Right ventricle myocardium inferior (tissue), 1 donor: ENCODE results near the gene HPCA. TPM values are rescaled to one million over a fixed set of nuclear protein-coding genes. Genes with fewer than 3 reads are reported as not detected.

Experiments used
- ATAC-seq: fragments of 200-7000 bp; cut with Tn5 transposase; one replicate; pipeline ENCODE4 v1.9.1; 2020; ENCODE audit warnings: mild to moderate bottlenecking, moderate library complexity
- DNase-seq: peaks from one replicate; pipeline ENCODE4 v3.0.0; 2021; ENCODE audit errors: missing footprints
- intact Hi-C: fragments of 100-400 bp; cut with DNase I; formaldehyde crosslinking; loops from one replicate; pipeline ENCODE4 v1.11.0; 2022
- long read RNA-seq: library from polyadenylated mRNA; unstranded; transcript quantifications from one replicate; pipeline ENCODE4 v2.0.0, GENCODE V29; 2021
- total RNA-seq: library from RNA; stranded (reverse); fragmentation: NEBNext Ultra II Directional; extraction: Animal tissue kit (Norgen Biotek cat#: 25700); gene quantifications from one replicate; pipeline ENCODE4 v1.2.1, GENCODE V29; 2021
- donor health status: DM: no; HTN: yes; CAD: no; lungs with severe emphysema.

The HPCA gene
- not detected for total RNA-seq
- long read RNA-seq = 0 reads

DNA sequence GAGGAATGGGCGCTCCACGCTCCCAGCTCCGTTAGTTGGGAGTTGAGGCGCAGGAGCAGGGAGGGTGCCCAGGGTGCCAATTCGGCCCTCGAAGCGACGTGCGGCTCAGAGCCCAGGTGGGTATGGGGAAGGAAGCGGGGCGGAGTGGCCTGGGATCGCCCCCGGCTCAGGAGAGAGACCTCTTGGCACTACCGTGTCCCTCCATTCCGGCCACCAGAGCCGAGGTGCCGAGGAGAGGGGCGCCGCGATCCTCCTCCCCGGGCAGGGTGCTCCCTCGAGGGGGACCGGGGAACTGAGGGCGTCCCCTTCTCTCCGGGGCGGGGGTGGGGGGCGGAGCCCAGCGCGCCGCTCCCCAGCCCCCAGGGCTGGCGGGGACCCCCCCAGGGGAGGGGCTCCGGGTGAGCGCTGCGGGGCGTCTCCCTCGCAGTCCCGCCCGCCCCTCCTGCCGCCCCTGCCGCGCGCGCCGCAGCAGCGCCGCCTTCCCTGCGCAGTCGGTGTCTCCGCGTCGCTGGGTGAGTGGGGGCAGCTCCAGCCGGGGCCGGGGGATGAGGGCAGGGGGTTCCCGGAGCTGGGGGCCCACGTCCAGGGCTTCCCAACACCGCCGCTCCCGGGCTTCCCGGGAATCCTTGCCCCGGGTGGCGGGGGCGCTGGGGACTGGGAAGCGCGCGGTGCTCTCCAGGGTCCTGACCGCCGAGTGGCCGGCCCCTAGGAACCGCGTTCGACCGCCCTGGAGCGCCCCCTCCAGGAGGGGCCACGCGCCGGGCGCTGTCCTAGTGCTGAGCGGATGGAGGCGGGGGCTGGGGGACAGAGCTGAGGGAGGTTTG is at the start of gene HPCA:
TSS of gene HPCA (plus strand) at position 488 of the 824 bp plus-strand sequence. CDS start 2,408 bp downstream, outside the sequence.
- intact Hi-C loops = no loop called here
- ATAC-seq = peak; percentile 61
- no peak for DNase-seq

DNA sequence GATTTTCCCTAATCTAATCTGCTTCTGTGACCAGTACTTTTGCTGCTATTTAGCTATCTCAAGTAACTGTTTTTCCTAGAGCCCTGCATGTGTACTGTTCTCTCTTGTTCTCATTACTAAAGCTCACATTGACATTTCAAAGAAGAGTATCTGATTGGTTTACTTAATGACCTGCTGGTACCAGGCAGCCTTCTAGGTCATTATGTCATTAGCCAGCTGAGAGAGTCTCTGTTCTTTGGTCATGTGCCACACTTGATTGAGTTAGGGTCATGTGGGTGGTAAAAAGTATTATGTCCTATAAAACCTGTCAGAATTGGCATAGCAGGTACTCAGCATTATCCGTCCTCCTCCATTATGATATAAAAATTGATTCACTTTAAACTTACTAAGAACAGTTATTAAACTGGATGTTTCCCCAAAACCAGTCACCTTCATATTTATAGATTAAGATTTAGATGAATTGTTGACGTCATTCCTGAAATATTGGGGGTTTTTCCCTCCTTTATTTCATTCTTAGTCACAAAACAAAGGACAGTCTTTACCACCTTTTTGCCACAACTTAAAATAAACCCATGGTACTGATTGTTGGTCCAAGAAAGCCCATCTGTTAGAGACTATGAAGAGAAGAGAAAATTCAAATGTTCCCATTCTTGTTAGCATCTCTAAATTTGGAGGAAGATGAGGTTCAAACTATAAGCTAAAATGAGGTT is 37.8 kb upstream of the HPCA start:
- intact Hi-C loops = no loop called here
- no peak for DNase-seq
- ATAC-seq = no peak

DNA sequence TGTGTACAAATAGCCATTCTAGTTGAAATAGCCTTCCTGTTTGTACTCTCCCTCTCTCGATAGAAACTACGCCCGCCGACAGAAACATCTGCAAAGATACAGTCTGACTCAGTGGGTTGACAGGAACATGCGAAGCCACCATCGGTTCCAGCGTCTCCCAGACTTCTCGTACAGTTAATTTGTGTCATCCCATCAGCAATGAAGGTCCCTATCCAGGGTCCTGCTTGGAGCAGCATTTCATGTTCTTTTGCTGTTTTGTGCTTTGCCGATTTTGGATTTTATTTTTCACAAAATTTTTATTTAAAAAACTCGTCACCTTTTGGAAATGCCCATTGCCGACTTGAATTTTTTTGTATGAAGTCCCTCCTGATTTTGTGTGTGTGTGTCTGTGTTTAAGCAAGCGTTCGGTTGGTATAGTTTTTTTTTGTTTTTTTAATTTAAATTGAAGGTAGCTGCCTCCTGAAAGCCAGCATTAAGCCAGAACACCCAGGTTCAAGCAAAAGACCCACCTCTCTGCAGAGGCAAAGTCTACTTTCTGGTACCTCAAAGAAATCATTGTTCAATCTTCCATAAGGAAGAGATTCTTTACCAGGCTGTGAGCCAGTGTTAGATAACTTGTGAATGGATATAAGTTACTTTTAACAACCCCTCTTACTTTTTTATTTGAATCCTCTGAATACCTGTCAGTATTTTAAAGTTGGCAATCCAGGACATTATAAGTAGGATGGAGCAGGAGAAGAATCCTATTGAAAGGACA is 30.3 kb upstream of the HPCA start:
- ATAC-seq = no peak
- no peak for DNase-seq
- intact Hi-C loops = no loop called here

DNA sequence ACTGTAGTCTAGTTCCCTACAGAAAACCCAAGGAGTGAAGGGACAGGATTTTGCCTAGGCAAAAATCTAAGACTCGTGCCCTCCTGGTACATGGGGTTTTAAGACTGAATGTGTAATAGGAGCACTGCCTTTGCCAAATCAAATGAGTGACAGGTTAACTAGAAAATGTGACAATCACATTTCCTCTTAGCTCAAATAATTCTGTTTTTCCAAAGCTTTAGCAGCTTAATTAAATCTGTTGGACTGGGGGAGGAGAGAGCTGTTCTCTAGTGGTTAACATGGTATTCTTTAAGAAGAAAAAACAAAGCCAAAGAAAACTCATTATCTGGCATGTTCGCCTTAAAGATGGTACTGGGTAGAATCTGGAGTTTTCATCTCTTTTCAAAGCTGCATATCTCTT is 28.2 kb upstream of the HPCA start:
- no peak for DNase-seq
- intact Hi-C loops = no loop called here
- ATAC-seq = no peak

DNA sequence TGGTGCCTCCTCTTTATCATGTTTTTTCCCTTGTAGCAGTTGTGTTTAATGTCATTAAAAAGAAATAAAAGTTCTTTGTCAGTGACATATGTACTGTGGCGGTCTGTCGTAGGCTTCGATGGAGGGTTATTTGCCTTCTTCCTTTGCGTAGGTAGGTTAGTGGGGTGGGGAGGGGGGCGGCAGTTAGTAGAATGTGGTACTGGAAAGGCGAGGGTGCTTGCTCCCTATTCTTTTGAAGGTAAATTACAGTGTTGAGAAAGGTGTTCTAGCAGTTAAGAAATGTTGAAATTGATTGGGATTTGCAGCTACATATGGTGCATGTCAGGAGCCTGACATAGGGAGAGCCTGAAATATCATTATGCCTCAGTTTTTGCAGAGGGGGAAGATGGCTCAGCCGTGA is 27.5 kb upstream of the HPCA start:
- intact Hi-C loops = no loop called here
- no peak for ATAC-seq
- DNase-seq = no peak

DNA sequence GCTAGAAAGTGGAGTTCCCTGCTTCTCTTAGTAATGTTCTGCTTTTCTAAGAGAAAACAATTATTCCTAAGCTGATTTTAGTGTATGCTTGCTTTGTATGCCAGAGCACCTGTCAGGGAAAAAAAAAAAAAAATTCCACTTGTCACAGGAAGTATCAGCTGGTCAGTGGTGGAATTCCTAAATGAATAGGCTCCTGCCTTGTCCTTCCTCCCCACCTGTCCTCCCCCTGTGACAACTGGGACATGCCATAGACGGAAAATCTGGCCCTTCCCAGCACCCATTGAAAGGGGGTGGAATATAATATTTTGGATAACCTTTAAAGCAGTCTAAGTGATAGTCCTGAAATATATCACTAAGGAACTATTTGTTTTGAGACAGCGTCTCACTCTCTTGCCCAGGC is 26.4 kb upstream of the HPCA start:
- ATAC-seq (no peak), DNase-seq (no peak)
- intact Hi-C loops = no loop called here

DNA sequence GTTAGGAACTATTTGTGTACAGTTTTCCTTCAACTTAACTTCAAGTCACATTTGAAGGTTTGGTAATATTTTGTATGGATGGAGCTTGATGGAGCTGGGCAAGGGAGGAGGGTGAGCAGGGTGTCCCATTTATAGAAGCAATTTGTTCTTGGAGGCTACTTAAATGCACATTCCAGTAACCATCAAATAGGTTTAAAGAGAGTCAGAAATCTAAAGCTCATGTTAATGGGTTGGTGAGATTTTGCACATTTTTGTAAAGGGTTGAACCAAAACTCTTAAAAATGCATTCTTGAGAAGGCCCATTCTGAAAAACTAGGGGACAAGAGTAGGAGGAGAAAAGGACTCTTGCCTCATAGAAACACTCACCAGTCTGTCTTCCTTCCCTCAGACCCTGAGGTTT is 25.7 kb upstream of the HPCA start:
- DNase-seq = no peak
- no peak for ATAC-seq
- intact Hi-C loops = no loop called here

DNA sequence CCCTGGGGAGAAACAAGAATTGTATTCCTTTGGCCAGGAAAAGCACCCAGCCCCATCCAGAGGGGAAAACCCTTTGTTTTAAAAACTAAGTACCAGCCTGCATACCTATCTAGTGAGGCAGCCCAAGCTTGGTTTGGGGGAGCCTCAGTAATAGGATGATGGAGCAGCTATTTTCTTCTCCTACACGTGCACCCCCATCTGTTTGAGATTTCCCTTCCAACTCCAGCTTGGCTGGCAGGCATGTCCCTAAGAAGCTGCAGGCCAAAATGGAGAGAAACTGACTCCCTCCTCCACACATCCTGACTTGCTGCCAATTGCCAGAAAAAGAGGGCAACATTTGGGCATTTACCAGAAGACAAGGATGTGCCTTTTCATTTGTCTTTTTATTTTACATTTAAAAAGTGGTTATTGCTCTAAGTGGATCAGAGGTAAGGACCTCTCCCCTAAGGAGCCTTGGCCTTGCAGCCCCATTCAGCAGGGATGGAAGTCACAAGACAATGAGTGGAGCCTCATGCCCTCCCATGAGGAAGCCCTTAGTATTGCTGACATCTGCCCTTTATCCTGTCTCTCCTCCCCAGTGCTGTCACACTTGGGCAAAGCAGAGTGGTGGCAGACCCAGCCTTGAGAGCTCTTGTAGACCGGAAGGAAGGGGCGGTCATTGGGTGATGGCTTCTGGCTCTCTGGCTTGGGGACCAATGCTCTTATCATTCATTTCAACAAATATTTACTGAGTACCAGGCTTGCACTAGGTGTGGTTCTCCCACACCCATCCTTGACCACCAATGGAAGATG is 24.2 kb upstream of the HPCA start:
- intact Hi-C loops = no loop called here
- ATAC-seq = no peak

DNA sequence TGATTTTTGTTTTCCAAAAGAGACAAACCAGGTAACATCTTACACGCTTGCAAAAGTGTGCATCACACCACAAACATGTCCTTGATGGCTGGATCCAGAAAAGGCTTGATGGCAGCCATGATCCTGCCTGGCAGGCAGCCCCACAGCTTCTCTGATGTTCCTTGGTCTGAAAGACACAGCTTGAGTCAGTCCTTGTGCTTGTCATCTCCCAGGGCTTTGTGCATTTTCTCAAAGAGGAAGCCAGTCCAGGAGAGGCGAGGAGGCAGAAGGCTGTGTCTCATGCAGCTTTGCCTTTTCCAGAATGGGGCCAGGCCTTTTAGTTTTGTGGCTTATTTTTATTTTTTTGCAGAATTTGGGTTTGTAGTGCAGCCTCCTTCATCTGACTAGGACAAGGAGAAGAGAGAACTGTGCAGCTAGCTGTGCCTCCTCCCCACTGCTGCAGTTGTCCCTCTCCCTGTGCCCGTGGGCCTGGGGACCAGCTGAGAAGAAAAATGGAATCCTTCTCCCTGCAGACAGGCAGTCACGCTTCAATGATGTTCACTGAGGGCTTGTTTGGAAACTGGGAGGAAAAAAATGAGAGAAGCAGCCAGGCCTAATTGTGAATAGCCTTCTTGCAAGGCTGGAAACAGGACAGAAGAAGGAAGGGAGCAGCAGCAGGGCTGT is 22.9 kb upstream of the HPCA start:
- intact Hi-C loops = no loop called here
- no peak for DNase-seq

More for the DNA sequence above, 24.2 kb upstream of the HPCA start:
- DNase-seq = no peak

DNA sequence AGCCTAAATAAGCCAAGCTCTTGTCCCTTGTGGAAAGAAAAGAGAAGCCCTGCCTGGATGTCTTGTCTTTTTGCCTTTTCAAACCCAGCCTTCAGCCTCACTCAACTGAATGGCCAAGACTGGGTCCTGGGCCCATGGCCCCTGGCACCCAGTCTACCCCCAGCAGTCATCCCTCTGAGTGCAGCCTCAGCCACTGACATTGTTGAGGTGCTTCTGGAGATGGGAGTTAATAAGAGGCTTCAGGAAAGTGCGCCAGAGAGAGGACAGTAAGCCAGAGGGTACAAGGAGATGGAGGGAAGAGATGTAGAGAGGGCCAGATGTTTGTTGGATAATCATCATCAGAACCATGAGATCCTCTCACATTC is 22.4 kb upstream of the HPCA start:
- ATAC-seq = no peak
- intact Hi-C loops = no loop called here
- no peak for DNase-seq

More for the DNA sequence above, 22.9 kb upstream of the HPCA start:
- ATAC-seq = no peak

DNA sequence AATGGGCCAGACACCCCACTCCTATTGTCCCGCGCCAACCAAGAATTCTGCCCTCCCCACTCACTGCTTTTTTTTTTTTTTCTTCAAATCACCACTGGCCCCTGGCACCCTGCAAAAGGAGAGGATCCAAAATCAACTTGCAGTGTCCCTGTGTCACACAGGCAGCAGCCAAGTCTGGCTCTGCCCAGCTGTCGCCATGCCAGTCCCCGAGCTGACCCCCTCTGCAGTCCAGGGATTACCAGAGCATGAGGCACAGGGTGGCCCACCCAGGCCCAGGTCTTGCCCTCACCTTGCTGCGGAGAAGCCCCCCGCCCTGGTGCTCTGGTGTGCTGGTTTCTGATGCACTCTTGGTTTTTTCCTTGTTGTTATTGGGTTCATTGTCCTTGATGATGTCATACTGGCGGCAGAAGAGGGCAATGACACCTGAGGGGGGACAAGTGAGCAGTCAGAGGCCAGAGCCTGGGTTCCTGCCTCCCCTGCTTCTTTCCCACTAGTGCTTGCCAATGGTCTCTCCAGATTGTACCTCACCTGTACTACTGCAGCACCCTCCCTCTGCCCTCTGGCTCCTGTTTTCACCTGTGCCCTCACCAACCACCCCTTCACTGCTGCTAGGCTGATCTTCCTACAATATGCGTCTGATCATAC is 21.8 kb upstream of the HPCA start:
- ATAC-seq (peak; percentile 55), DNase-seq (no peak)
- intact Hi-C loops = no loop called here

DNA sequence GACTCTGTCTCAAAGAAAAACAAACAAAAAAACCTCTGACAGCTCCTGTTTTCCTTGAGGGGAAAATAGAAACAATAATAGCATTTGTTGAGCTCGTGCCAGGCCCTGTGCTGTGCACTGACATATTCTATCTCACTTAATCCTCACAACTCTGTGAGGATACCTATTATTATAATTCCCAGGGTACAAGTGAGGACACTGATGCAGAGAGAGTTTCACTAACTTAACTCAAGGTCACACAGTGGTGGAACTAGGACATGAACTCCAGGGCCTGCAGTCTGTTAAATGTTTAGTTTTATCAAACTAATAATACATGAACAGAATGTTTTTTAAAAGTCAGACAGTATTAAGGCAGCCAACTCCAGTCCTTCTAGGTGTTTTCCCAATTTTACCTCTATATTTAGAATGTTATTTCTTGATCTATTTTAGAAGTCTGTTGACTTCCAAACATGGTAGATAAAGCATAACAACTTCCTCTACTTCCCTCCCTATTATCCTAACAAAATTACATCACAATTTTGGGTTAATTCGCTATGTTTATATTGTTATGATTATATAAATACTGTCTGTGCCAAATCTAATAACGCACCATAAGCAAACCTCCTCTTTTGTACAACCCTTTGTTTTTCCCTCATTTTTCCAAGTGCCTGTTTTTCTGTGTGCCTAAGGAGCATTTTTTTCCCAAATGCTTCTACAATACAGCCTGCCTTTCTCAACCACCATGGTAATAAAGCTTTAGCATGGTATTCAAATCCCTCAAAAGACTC is 20.5 kb upstream of the HPCA start:
- intact Hi-C loops = no loop called here

DNA sequence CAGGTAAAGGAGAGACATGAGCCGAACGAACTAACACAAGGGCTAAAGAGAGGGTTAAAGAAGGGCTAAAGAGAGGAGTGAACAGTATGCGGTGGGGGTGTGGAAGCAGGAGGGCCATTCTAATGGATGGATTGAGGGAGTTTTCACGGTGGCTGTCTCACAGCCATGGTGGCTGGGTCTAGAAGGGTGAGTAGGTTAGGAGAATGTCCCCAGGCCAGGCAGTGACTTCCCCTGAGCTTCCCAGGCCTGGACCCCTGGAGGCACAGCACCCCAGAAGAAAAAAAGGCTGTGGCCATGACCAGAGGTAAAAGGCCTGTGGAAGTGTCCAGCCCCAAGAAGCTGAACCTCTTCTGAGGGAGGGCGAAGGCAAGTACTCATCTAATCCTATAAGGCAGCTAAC is 19.1 kb upstream of the HPCA start:
- intact Hi-C loops = no loop called here

More for the DNA sequence above, 20.5 kb upstream of the HPCA start:
- no peak for DNase-seq
- no peak for ATAC-seq

DNA sequence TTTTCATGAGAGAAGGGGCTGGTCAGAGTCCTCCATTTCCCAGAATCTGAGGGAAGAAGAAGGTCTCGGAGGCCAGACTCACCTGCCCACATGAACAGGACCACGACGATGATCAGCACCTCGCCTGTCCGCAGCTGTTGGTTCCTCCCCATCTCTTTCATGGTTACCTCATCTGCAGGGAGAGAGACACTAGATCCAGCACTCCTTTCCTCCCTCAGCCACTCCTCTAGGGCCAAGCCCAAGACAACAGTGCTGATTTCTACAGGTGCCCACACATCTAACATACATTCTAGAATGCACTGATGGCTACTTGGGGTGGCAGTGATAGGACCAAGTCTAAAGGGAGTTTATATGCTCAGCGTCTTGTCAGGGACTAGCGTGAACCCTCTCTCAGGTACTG is 18.6 kb upstream of the HPCA start:
- intact Hi-C loops = no loop called here
- ATAC-seq = no peak
- DNase-seq = no peak

More for the DNA sequence above, 19.1 kb upstream of the HPCA start:
- ATAC-seq = no peak
- DNase-seq = no peak

DNA sequence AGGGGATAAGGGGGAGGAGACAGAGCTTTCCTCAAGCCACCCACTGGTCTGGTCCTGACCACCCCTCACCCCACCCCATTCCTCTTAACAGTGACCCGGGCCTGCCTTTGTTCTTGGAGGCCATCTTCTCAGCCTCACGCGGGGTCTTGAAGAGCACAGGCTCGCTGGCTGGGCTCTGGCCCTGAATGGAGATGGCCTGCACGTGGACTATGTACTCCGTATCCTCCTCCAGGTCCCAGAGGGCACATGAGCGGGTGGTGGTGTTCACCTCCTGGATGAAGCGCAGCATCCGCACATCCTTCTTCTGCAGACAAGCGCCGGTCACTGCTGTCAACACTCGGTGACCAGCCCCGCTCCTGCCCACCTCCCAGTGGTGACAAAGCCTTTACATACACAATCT is 18.2 kb upstream of the HPCA start:
- no peak for ATAC-seq

DNA sequence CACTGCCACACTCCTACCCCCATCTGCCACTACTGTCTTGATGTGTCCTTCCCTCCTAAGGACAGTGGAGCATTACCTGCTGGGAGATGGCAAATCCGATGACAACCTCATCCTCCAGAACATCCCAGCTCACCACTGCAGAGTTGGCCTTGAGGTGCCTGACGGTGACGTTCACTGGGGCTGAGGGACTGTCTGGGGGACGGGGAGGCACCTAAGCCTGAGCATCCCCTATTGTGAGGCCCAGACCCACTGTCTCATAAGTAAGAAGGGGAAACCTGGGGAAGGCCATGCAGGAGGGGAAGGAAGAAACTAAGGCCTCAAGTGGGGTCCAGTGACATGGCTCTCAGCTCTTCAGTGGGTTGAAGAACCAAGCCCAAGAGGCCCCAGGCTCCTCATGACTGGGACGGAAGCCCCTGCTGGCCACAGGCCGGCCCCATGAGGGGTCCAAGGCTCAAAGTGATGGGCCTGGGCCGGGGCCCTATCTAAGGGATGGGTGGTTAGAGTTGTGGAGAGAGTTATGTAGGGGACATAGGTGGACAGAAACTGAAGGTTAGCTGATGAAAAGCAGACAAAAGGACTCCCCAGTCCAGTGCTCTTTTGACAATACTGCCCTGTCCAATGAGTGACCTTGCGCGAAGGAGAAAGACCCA is 17.4 kb upstream of the HPCA start:
- no peak for DNase-seq
- intact Hi-C loops = no loop called here
- ATAC-seq = no peak

More for the DNA sequence above, 18.2 kb upstream of the HPCA start:
- intact Hi-C loops = no loop called here
- no peak for DNase-seq
